Hepatocyte (in vitro differentiated cells): Measurements from ENCODE around the gene PTPRD. TPM values are rescaled to one million over a fixed set of nuclear protein-coding genes. Genes with fewer than 3 reads are reported as not detected.

Experiments
- DNase-seq: peaks from one replicate; pipeline ENCODE4 v3.0.0-alpha.2; 2016; ENCODE audit warnings: low spot score
- H2AFZ ChIP-seq: fragments of 200-600 bp; sonication (generic); 2 replicates; pipeline ENCODE4 v1.6.0; 2016; ENCODE audit warnings: antibody characterized with exemption, mild to moderate bottlenecking
- H3K27ac ChIP-seq: fragments of 200-600 bp; sonication (generic); 2 replicates; pipeline ENCODE4 v1.5.1; 2016; ENCODE audit warnings: mild to moderate bottlenecking
- H3K27me3 ChIP-seq: fragments of 200-600 bp; sonication (generic); 2 replicates; pipeline ENCODE4 v1.6.1; 2016
- H3K36me3 ChIP-seq: fragments of 200-600 bp; sonication (generic); replicated peaks from 2 replicates; pipeline ENCODE4 v1.5.1; 2016; ENCODE audit warnings: low read depth; ENCODE audit not compliant: insufficient read depth
- H3K4me1 ChIP-seq: fragments of 200-600 bp; sonication (generic); 2 replicates; pipeline ENCODE4 v1.5.1; 2016; ENCODE audit warnings: mild to moderate bottlenecking, moderate library complexity; ENCODE audit not compliant: insufficient read depth
- H3K4me2 ChIP-seq: fragments of 200-600 bp; sonication (generic); 2 replicates; pipeline ENCODE4 v1.6.0; 2016
- H3K4me3 ChIP-seq: fragments of 200-600 bp; sonication (generic); 2 replicates; pipeline ENCODE4 v1.5.1; 2016; ENCODE audit warnings: mild to moderate bottlenecking
- H3K79me2 ChIP-seq: fragments of 200-600 bp; sonication (generic); 2 replicates; pipeline ENCODE4 v1.6.0; 2017; ENCODE audit warnings: mild to moderate bottlenecking
- H3K9me2 ChIP-seq: fragments of 200-600 bp; sonication (generic); replicated peaks from 2 replicates; pipeline ENCODE4 v1.6.0; 2017; ENCODE audit warnings: mild to moderate bottlenecking; ENCODE audit not compliant: insufficient read depth
- H3K9me3 ChIP-seq: fragments of 200-600 bp; sonication (generic); 2 replicates; pipeline ENCODE4 v1.5.1; 2016; ENCODE audit warnings: low read depth, mild to moderate bottlenecking
- H4K20me1 ChIP-seq: fragments of 200-600 bp; sonication (generic); 2 replicates; pipeline ENCODE4 v1.6.0; 2016; ENCODE audit warnings: mild to moderate bottlenecking; ENCODE audit not compliant: insufficient read depth, poor library complexity, severe bottlenecking
- EZH2 ChIP-seq: fragments of 200-600 bp; sonication (generic); IDR thresholded peaks from 2 replicates; pipeline ENCODE4 v1.6.1; 2016; ENCODE audit warnings: antibody characterized with exemption, mild to moderate bottlenecking, borderline replicate concordance
- EZH2phosphoT487 ChIP-seq: fragments of 200-600 bp; sonication (generic); IDR thresholded peaks from one replicate; pipeline ENCODE4 v1.6.1; 2018; ENCODE audit warnings: antibody characterized with exemption, mild to moderate bottlenecking, low read depth, moderate library complexity; ENCODE audit not compliant: unreplicated experiment, severe bottlenecking
- WGBS: methylation state at CpG from one replicate; pipeline ENCODE4 v1.1.6; 2016; ENCODE audit warnings: low lambda C conversion rate; ENCODE audit errors: missing lambda C conversion rate; 5-methylcytosine and 5-hydroxymethylcytosine counted together
- polyA plus RNA-seq: library from polyadenylated mRNA; unstranded; fragments of >200 nt; fragmentation: Nextera tagmentation; extraction: Ambion mirVana; gene quantifications from 2 replicates; pipeline ENCODE4 v1.2.1, GENCODE V29; 2016
- total RNA-seq: library from RNA; depleted of rRNA; stranded (reverse); fragments of >200 nt; gene quantifications from 2 replicates; pipeline ENCODE4 v1.2.3, GENCODE V29; 2014
- TF ChIP-seq, protein P1 (sequence below): fragments of 200-600 bp; sonication (generic); IDR thresholded peaks from 2 replicates; pipeline ENCODE4 v1.5.1; 2016; ENCODE audit warnings: antibody characterized with exemption, mild to moderate bottlenecking; ENCODE audit not compliant: poor library complexity

Gene PTPRD
- total and polyA plus RNA-seq, 2 experiments from 2014 or later, result 6.5 to 77.6 TPM

DNA sequence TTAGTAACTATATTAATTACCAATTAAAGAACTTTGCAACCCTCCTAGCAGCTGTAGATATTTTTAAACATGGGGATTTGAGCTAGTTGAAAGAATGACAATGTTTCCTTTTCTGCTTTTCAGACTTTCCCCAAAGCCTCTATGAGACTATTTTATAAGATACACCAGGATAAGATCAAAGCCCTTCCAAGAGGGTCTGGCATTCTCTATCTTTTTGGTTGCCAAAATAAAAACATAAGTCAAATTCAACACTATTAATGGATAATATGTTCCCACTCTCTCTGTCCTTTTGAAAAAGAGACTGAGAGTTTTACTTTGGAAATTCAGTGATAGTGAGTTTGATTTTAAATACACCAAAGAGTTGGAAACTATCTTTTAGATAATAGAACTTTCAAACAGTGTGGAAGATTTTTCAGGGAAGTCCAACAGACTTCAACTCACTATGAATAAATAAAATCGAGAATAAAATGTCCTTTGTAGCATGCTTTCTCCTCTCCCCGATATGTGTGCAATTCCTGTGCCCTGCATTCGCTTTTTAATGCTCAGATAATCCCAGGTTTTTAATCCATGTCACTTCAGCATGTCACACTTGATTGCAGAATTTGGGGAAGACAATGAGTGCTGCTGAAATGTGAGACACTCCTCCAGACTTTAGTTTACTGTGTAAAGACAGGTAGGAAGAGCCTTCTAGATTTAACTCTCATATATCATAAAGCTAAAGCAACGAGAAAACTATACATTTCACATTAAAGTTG lies 1717.5 kb downstream of the PTPRD start:
- Histone ChIP-seq H2AFZ (no peak overlapping the region), H4K20me1 (no peaks in the 10 kb centered on the region), H3K36me3 (no peaks in the 10 kb centered on the region), H3K4me1 (no peaks in the 10 kb centered on the region), H3K9me2 (no peaks in the 10 kb centered on the region), H3K27me3 (no peaks in the 10 kb centered on the region), H3K4me3 (no peak overlapping the region), H3K27ac (no peak overlapping the region), H3K4me2 (peak overlapping the region; percentile 53), H3K9me3 (no peaks in the 10 kb centered on the region), H3K79me2 (no peaks in the 10 kb centered on the region)
- TF ChIP-seq EZH2 (no peak), EZH2phosphoT487 (no peak)
- TF ChIP-seq, protein P1, sequence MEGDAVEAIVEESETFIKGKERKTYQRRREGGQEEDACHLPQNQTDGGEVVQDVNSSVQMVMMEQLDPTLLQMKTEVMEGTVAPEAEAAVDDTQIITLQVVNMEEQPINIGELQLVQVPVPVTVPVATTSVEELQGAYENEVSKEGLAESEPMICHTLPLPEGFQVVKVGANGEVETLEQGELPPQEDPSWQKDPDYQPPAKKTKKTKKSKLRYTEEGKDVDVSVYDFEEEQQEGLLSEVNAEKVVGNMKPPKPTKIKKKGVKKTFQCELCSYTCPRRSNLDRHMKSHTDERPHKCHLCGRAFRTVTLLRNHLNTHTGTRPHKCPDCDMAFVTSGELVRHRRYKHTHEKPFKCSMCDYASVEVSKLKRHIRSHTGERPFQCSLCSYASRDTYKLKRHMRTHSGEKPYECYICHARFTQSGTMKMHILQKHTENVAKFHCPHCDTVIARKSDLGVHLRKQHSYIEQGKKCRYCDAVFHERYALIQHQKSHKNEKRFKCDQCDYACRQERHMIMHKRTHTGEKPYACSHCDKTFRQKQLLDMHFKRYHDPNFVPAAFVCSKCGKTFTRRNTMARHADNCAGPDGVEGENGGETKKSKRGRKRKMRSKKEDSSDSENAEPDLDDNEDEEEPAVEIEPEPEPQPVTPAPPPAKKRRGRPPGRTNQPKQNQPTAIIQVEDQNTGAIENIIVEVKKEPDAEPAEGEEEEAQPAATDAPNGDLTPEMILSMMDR, result no peak
- DNase-seq, result no peak
- WGBS, result 19% methylated on average over 4 of the region's 4 CpGs

DNA sequence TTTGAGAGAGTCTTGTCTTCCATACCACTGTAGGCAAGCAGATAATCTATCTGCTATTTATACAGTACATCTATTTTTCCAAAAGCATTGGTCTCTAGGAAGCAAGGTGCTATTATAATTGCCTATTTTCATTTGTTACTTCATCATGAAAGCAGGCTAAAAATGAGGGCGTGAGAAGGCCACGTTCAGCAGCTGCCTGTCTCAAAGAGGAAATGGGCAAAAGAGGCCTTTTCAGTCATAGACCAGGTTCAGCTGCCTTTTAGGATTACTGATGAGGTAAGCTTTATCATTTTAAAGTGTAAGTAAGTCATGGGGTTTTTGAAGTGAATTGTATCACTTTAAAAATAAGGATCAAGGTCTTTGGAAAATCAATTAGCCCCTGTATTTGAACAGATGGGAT lies 1722.1 kb downstream of the PTPRD start:
- H3K27me3 ChIP-seq, result no peaks in the 10 kb centered on the region
- H4K20me1 ChIP-seq, result no peaks in the 10 kb centered on the region
- DNase-seq, result no peak
- H2AFZ ChIP-seq, result no peak overlapping the region
- no peaks in the 10 kb centered on the region for H3K79me2 ChIP-seq
- H3K4me3 ChIP-seq, result no peak overlapping the region
- H3K4me1 ChIP-seq, result no peaks in the 10 kb centered on the region
- WGBS, result 78% methylated on average over 2 of the region's 2 CpGs
- no peaks in the 10 kb centered on the region for H3K9me3 ChIP-seq
- no peak overlapping the region for H3K27ac ChIP-seq
- TF ChIP-seq EZH2, result no peak
- TF ChIP-seq EZH2phosphoT487, result no peak
- TF ChIP-seq, protein P1, result no peak
- no peaks in the 10 kb centered on the region for H3K36me3 ChIP-seq
- no peaks in the 10 kb centered on the region for H3K9me2 ChIP-seq
- H3K4me2 ChIP-seq, result no peak overlapping the region

DNA sequence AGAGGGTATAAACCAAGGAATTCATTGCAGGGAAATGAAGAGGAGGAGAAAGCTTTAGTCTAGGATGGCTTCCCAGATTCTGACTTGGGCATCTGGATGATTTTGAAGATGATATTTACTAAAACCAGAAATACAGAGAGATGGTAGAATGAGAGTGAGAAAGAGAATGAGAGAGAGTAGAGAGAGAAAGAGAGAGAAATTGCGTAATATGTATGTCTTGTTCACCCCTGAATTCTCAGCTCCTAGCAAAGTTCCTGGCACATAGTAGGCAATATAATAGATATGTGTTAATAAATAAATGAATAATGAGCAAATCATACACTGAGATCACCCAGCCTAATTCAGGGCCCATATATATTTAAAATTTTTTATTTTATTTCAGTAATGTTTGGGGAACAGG lies 1723.7 kb downstream of the PTPRD start:
- Histone ChIP-seq H3K9me2 (no peaks in the 10 kb centered on the region), H3K36me3 (no peaks in the 10 kb centered on the region), H3K27me3 (no peaks in the 10 kb centered on the region), H3K4me3 (no peak overlapping the region), H3K4me1 (no peaks in the 10 kb centered on the region), H3K4me2 (no peak overlapping the region), H3K27ac (no peak overlapping the region), H3K79me2 (no peaks in the 10 kb centered on the region), H4K20me1 (no peaks in the 10 kb centered on the region), H3K9me3 (no peaks in the 10 kb centered on the region), H2AFZ (no peak overlapping the region)
- DNase-seq, result no peak
- WGBS, result 95% methylated on average over 1 of the region's 1 CpG
- TF ChIP-seq EZH2 (no peak), EZH2phosphoT487 (no peak)
- TF ChIP-seq, protein P1, result no peak
